H1 (cell line): ENCODE results near the gene TMEM170A. TPM values are rescaled to one million over a fixed set of nuclear protein-coding genes. Genes with fewer than 3 reads are reported as not detected.

ENCODE experiments used
- ATF2 ChIP-seq: IDR thresholded peaks from 2 replicates; pipeline ENCODE4 v1.6.1; 2012; ENCODE audit warnings: low read length, inconsistent platforms
- EGR1 ChIP-seq: IDR thresholded peaks from 2 replicates; pipeline ENCODE4 v1.6.1; 2011; ENCODE audit warnings: low read depth, low read length, borderline replicate concordance
- FOSL1 ChIP-seq: IDR thresholded peaks from 2 replicates; pipeline ENCODE4 v1.6.1; 2011; ENCODE audit warnings: mild to moderate bottlenecking, low read depth, low read length, moderate library complexity; ENCODE audit not compliant: insufficient read depth
- HDAC2 ChIP-seq, 2 experiments: fragments of 300-600 bp in 1 of 2; sonication (generic) in 1 of 2; IDR thresholded peaks; 2 replicates each; pipeline ENCODE4 v1.6.1; 2011 to 2012; ENCODE audit warnings: low read depth in 2 of 2, low read length in 2 of 2, mild to moderate bottlenecking in 2 of 2, moderate library complexity in 2 of 2, borderline replicate concordance in 1 of 2, inconsistent platforms in 1 of 2
- KDM1A ChIP-seq: fragments of 200-600, 300-600 bp; sonication (generic); IDR thresholded peaks from 2 replicates; pipeline ENCODE4 v1.7.1; 2016; ENCODE audit warnings: mild to moderate bottlenecking, low read length, borderline replicate concordance
- NRF1 ChIP-seq: IDR thresholded peaks from 2 replicates; pipeline ENCODE4 v1.6.1; 2011; ENCODE audit warnings: mild to moderate bottlenecking, low read depth, low read length, improper control_type of control experiment
- RFX5 ChIP-seq: IDR thresholded peaks from 2 replicates; pipeline ENCODE4 v1.6.1; 2011; ENCODE audit warnings: low read depth, low read length, improper control_type of control experiment, borderline replicate concordance
- SAP30 ChIP-seq: fragments of 300-600 bp; sonication (generic); IDR thresholded peaks from 2 replicates; pipeline ENCODE4 v1.7.1; 2012; ENCODE audit warnings: low read length, moderate library complexity, mild to moderate bottlenecking, inconsistent platforms; ENCODE audit not compliant: insufficient read depth, insufficient replicate concordance
- SRF ChIP-seq: IDR thresholded peaks from 2 replicates; pipeline ENCODE4 v1.6.1; 2011; ENCODE audit warnings: mild to moderate bottlenecking, low read depth, low read length, moderate library complexity
- polyA plus RNA-seq, 7 experiments: library from polyadenylated mRNA; depleted of rRNA in 3 of 7; stranded (reverse) in 5 of 7; unstranded in 2 of 7; fragments of >200 nt in 5 of 7; fragments of 200-250 nt in 2 of 7; gene quantifications; 1 replicate in 5 of 7; 2 replicates in 1 of 7; 4 replicates in 1 of 7; pipeline versions ENCODE4 v1.2.1 to v1.2.3, GENCODE V29; 2011 to 2013; ENCODE audit warnings: missing spikeins in 2 of 7, mixed read lengths in 2 of 7
- total RNA-seq: library from RNA; stranded (reverse); fragmentation: NEBNext Ultra II Directional; extraction: Animal tissue kit (Norgen Biotek cat#: 25700); gene quantifications from 2 replicates; pipeline ENCODE4 v1.2.1, GENCODE V29; 2021

TMEM170A gene
- total and polyA plus RNA-seq, 2 of the 8 experiments (the other 6 are each of a cell fraction or from before 2014, with no cell fraction given), result 22.9 to 56.6 TPM

- TF ChIP-seq SAP30 (no peak), FOSL1 (no peak), HDAC2 (IDR thresholded peaks at IDR 0.05; ENCODE audit: borderline replicate concordance in 1 of 2, low read depth in 2 of 2, low read length in 2 of 2) (no peak), EGR1 (no peak), KDM1A (no peak), NRF1 (no peak), SRF (no peak), RFX5 (no peak), ATF2 (no peak)
These were observed 14.2 kb upstream of the TMEM170A start (continued) for GRCh38 chr16:75478480-75479345.
